GM18951 (cell line): Measurements from ENCODE around the gene TMC1.

Experiments
- POLR2A ChIP-seq: IDR thresholded peaks from 4 replicates; pipeline ENCODE4 v1.6.1; 2011; ENCODE audit warnings: mild to moderate bottlenecking; ENCODE audit not compliant: insufficient read length, insufficient read depth; ENCODE audit errors: extremely low read depth
- in situ Hi-C: fragments of 300-500 bp; cut with MboI; formaldehyde crosslinking; loops from one replicate; pipeline ENCODE4 v1.12.0; 2022; ENCODE audit warnings: low sequenced_read_pairs, mixed read lengths, inconsistent platforms; ENCODE audit not compliant: unreplicated experiment

TMC1 gene

DNA sequence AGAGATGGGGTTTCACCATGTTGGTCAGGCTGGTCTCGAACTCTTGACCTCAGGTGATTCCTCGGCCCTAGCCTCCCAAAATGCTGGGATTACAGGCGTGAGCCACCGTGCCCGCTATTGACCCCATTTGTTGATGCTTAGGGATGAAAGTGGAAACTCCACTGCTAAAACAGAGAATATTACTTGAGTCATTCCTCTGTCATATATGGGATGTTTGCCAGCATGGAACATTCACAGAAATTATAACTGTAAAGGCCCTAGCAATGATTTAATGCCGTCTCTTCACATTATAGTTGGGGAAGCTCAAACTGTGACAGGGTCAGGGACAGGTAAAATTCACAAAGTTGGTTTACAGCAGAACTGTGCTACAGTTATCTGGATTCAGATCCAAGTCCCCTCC, 94.5 kb downstream of the TMC1 start:
- TF ChIP-seq POLR2A: no peak
- in situ Hi-C loops: no loop called here

DNA sequence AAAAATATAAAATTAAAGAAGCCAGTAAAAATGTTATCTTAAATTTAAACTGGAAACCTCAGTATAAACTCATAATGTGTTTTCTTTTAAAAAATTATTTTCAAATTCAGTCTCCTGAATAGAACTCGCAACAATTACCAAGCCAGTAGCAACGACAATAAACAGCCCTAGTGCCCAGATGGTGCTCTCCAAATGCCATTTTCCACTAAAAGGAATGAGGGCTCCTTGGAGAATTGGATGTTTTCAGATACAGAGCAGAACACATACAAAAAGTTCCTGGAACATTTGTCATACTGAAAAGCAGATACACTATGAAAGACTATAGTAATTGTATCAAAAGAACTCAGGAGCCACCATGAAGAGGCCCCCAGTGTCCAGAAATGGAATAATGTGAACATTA, 97.4 kb downstream of the TMC1 start:
- in situ Hi-C loops: no loop called here
- no peak for TF ChIP-seq POLR2A

DNA sequence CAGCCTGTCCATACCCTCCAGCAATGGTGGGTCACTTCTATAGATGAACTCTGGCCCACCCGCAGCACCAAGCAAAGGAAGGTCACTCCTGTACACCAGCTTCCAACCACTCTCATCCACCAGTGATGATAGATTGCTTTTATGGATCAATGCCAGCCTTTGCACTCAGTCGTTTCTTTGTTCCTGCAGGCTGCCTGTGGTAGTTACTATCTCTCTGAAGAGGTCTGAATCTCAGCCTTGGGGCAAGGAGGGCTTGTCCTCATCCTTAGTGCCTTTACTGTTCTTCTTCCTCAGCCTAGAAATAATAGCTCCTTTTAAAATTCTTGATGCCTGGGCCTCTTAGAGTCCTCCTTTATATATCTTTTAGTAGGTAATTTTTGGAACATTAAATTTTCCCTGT, 100.8 kb downstream of the TMC1 start:
- no peak for TF ChIP-seq POLR2A
- in situ Hi-C loops: no loop called here

DNA sequence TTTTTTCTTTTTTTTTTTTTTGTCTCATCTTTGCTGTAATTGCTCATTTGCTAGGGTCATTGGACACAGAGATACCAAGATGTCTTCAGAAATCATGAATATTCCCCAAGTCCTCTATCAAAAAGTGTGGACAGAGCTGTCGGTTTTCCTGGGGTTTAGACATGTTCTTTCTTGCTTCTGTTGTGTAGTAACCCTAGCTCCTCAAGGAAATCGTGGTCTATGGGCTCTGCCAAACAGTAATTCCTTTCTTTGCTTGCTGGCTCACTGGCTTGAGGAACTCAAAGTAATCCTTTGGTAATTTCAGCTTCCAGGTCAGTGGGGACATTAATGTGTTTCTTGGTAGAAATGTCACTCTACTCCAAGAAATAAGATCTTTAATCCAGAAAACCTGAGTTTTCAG, 101.7 kb downstream of the TMC1 start:
- in situ Hi-C loops: no loop called here
- no peak for TF ChIP-seq POLR2A

GRCh38 chr9:72627147-72627546, 105.7 kb downstream of the TMC1 start:
- TF ChIP-seq POLR2A: no peak
- in situ Hi-C loops: no loop called here

GRCh38 chr9:72627956-72628540, 106.6 kb downstream of the TMC1 start:
- in situ Hi-C loops: no loop called here
- no peak for TF ChIP-seq POLR2A

GRCh38 chr9:72633966-72634365, 112.6 kb downstream of the TMC1 start:
- TF ChIP-seq POLR2A: no peak

DNA sequence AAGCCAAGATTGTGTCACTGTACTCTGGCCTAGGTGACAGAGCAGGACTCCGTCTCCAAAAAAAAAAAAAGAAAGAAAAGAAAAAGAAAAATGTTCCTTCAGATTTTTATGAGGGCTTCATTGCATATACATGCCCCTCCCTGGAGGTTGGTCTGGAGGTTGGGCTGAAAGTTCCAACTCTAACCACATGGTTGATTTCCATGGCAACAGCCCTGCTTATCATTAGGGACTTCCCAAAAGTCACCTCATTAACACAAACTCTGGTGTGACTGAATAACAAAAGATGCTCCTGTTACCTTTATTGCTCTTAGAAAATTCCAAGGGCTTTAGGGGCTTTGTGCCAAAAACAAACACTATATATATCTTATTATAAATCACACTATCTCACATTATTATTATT, 113.8 kb downstream of the TMC1 start:
- no peak for TF ChIP-seq POLR2A
- in situ Hi-C loops: no loop called here

More at GRCh38 chr9:72633966-72634365, 112.6 kb downstream of the TMC1 start:
- in situ Hi-C loops: no loop called here

- in situ Hi-C loops: no loop called here
- TF ChIP-seq POLR2A: no peak
Observed at GRCh38 chr9:72636621-72637020, 115.2 kb downstream of the TMC1 start.

GRCh38 chr9:72643651-72644050, 122.2 kb downstream of the TMC1 start:
- in situ Hi-C loops: no loop called here

GRCh38 chr9:72646061-72646460, 124.7 kb downstream of the TMC1 start:
- TF ChIP-seq POLR2A: no peak
- in situ Hi-C loops: no loop called here

More at GRCh38 chr9:72643651-72644050, 122.2 kb downstream of the TMC1 start:
- TF ChIP-seq POLR2A: no peak

DNA sequence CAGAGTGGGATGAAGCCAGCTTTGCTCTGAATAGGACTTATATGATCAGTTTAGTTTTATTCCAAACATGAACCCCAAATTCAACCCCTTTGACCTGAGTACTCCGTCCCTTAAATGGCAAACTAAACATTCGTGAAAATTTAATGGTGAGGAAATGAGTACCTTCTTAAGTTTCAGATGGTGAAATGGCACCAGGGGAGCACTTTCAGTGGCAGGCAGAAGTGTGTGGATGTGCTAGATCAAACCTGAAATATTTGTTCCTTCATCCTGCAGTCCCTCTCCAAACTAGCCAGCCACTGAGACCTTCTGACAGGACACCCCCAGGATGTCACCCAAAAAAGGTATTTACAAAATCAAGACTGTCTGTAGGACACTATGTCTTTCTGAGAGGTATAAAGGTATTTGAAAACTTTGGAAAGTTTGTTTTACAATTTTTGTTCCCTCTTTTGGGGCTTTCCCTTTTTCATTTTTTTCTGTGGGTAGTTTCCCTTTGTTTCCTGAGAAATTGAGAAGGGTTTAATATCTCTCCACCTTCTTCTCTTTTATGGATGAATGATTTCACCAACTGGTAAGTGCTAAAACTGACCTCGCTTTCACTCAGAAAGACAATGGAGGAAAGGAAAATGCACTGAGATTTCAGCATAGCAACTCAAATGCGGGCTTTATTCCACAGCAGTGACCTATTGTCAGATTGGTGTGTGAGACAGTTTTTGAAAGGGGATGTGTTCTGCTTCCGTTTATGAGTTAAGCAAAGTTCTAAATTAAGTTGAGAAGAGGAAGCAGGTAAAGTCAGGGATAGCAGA, 127.1 kb downstream of the TMC1 start:
- in situ Hi-C loops: no loop called here

GRCh38 chr9:72649127-72649442, 127.7 kb downstream of the TMC1 start:
- in situ Hi-C loops: no loop called here
- no peak for TF ChIP-seq POLR2A

More for the DNA sequence above, 127.1 kb downstream of the TMC1 start:
- TF ChIP-seq POLR2A: no peak

- in situ Hi-C loops: no loop called here
Observed at GRCh38 chr9:72650206-72650605, 128.8 kb downstream of the TMC1 start.

DNA sequence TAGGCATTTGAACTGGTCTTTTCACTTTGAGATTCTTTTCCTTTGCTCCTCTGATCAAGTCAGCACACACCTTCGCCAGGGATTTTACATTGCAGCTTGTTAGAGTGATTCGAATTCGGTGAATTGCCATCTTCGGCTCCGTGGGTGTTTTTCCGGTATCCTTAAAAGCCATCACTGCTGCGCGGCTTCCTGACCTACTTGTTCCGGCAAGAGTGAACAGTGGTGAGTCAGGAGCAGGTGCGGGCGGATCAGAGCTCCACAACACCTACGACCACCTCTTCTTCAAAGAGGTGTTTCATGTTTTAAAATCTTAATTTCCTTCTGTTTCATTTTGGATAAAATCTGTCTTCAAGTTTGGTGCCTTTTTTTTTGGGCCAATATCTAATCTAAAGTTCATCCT, 134.6 kb downstream of the TMC1 start:
- in situ Hi-C loops: no loop called here
- no peak for TF ChIP-seq POLR2A

More at GRCh38 chr9:72650206-72650605, 128.8 kb downstream of the TMC1 start:
- no peak for TF ChIP-seq POLR2A

- in situ Hi-C loops: no loop called here
- no peak for TF ChIP-seq POLR2A
Observed at GRCh38 chr9:72657023-72657422, 135.6 kb downstream of the TMC1 start.
